NCI-H2227 (cell line): ENCODE measurements around the gene IL36G.
"Not testable (repeated sequence)": the region's sequence is repeated elsewhere in the genome, so short reads cannot be mapped to it uniquely, and the experiment has no call there.

Experiments used
- DNase-seq: peaks from one replicate; lab custom pipeline; 2025; ENCODE audit not compliant: unreplicated experiment; lab: John Stamatoyannopoulos, UW

IL36G gene

GRCh38 chr2:112977559-112978056, at the start of gene IL36G:
Gene IL36G (plus strand): TSS chr2:112978006. CDS start chr2:112978639, 633 bp downstream.
- no peak for DNase-seq

DNA sequence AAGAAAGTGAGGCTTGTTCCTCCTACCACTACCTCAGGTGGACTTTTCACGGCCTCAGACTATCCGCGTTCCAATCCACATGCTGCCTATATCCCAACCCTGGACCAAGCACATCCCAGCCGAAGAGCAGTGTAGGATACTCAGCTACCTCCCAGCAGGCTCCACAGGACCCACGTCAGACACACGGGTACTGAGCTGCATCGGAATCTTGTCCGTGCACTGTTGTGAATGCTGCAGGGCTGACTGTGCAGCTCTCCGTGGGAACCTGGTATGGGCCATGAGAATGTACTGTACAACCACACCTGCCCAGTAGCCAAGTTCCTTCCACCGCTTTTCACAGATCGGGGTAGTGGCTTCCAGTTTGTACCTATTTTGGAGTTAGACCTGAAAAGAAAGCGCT, 44.5 kb upstream of the IL36G start:
- DNase-seq = no peak

DNA sequence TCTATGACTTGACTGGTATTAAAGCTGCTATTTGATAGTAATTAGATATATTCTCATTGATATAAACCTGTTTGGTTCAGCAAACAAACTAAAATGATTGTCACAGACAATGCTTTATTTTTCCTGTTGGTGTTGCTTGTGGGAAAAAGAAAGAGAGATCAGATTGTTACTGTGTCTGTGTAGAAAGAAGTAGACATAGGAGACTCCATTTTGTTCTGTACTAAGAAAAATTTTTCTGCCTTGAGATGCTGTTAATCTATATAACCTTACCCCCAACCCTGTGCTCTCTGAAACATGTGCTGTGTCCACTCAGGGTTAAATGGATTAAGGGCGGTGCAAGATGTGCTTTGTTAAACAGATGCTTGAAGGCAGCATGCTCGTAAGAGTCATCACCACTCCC, 43.7 kb upstream of the IL36G start:
- not testable (repeated sequence) for DNase-seq

DNA sequence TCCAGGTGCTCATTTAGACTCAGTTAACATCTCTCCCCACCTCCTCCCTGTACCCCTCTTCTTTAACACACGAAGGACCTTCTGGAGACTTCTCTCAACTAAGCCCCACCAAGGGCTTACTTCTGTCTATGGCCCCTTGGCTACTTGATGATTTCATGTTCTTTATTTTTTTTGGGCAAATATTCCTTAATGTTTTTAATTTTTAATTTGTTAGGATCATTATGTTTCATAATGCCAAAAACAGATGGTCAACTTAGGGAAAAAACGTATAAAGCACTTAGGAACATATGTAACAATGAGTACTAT, 40.9 kb upstream of the IL36G start:
- no peak for DNase-seq

DNA sequence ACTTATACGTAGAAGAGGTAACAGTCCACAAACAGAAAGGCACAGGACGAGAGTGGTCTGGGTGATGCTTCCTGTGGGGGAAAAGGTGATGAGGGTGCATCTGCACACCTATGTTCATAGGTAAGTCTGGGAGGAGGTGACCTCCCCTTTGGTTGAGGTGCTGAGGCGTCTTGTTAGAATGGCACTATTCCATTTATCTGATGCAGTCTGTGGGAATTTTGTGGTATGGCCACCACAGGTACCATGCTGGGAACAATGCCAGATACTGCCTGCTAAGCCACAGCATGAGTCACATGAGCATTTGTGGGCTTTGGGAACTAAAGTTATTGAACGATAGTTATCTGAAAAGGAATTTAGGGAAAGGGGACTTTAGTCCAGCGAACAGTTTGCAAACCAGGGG, 38.9 kb upstream of the IL36G start:
- no peak for DNase-seq

DNA sequence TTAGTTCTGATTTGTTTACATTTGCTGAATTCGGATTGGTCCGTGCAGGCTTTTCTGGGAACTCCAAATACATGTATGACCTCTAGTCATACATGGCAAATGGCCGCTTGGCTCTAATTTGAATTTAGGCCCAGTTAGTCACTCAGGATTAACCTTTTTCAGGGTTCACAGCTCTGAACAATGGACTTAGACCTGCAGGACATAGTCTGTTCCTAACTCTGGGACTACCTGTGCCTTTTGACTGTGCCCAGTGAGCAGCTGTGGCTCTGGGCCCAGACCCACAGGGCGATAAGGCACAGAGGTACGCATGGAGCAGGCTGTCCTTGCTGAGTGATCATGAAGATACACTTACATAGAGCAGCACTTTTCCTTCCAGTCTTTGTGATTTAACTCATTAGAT, 38.4 kb upstream of the IL36G start:
- no peak for DNase-seq

DNA sequence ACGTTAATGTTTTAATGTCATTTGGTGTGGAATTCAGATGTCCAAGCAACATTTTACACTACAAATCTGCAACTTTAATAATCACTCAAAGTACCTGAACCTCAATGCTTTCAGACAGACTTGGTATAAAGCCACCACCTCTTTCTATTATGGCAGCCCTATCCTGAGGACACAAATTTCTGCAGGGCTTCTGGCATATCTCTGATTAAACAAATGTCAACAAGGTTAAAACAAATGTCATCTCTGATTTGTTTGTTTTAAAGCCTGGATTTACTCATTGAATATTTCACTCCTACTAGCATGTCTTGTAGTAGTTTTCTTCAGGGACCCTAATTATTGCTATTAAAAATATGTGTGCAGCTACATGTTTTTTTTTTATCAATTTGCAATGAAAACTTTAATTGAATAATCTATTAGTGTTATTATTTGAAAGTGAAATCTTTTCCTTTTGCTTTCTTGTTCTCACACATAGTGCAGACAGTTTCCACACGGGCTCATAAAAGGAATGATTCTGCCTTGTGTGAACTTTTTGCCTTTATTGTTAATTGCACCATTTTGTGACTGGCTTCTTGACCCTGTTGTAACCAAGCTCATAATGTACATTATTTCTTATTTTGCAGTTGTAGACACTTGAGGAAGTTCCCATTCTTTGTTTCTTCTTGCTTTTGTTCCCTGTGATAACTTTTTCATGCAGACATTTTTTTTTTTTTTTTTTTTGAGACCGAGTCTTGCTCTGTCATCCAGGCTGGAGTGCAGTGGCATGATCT, 36.8 kb upstream of the IL36G start:
- no peak for DNase-seq

GRCh38 chr2:112941753-112942653, 35.8 kb upstream of the IL36G start:
- DNase-seq = peak; percentile 88

DNA sequence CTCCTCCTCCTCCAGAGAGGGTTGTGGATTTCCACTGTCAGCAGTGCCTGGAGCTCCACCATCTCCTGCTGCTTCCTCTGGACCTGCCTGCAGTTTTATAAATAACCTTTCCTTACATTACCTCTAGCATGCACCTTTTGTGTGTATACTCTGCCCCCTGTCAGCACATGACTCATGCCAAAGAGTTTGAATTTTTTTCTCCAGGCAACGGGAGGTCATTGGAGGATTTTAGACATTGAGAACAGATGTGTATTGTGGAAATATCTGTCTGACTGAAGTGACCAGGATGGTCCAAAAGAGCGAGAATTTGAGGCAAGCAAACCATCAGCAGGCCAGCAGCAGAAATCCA, 35.2 kb upstream of the IL36G start:
- no peak for DNase-seq

GRCh38 chr2:112944971-112945370, 32.8 kb upstream of the IL36G start:
- DNase-seq = no peak

DNA sequence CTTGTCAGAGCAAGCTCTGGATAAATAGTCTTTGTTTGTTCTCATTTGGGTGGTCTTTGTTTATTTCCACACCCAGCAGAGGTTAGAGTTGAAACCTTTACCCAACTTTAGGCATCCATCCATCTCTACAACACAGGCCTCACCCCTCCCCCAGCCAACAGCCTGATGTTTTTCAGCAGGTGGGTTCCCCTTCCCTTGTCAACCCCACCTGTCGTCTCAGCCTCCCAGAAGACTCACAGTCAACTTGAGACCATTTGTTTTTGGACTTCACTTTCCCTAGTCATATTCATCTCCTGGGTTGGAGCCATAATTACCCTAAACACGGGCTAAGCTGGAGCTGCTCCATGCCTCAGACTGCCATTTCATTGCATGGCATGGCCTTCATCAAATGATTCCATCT, 31.7 kb upstream of the IL36G start:
- no peak for DNase-seq

DNA sequence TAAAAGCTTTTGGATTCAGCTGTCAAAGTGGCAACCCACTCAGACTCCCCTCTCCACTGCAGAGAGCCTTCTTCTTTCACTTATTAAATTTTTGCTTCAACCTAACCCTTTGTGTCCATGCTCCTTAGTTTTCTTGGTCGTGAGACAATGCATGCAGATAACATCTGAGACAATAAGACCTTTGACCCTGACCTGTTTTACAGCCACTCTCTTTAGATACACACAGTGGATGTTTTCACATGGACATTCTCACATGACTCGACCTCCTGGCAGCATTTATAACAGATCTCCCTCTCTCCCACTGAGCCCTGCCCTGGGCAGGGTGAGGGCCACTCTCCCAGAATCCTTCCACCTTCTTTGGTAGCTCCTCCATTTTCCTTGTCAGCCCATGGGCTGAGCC, 30.4 kb upstream of the IL36G start:
- no peak for DNase-seq

- DNase-seq = no peak
Observed at GRCh38 chr2:112949456-112949855, 28.4 kb upstream of the IL36G start.

DNA sequence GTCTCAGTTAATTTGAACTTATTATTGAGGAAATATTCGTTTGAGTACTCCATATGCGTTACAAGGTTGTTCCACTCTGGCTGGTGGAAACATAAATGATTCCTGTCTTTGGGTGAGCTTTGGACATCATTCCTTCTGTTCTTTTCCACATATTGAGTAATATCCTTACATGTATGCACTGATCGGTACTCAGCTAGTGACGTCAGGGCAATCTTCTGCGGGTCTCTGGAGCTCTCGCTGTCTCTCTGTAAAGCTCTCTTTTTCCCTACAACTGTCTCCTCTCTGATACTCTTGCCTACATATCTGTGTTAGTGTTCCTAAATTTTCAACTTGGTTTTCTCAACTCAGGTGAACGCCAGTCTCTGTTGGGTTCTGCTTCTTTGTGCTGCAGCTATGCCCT, 23.4 kb upstream of the IL36G start:
- no peak for DNase-seq

GRCh38 chr2:112957511-112957910, 20.3 kb upstream of the IL36G start:
- DNase-seq = no peak

GRCh38 chr2:112958428-112959108, 19.2 kb upstream of the IL36G start:
- peak; percentile 71 for DNase-seq

DNA sequence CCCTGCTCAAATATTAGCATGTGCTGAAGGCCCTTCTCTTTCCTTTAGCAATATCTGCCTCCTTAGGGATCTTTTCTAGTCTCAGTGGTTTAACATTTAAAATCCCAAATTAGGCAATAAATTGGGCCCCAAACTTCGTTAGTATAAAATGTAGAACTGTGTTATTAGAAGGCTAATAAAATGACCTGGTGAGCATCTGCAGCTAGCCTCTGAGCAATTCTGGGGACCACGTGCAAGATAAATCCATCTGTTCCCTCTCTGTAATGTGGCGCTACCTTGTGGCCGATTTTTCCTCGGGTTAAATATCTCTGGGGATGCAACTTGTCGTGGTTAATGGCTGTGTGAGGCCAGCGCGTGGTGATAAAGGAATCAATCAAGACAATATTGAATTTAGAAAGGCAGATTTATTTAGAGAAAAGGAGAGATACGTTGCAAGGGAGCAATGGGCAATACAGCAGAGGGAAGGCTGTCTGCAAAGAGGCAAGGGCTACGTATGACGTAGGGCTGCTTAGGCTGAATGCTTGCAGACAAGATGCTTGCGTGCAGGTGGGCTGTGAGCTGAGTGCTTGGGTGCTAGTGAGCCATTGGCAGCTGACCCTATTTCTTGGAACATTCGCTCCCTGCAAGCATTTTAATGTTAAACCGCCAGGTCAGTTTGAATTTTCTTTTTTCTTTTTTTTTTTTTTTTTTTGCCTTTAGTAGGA, 18.5 kb upstream of the IL36G start:
- DNase-seq = peak; percentile 52

DNA sequence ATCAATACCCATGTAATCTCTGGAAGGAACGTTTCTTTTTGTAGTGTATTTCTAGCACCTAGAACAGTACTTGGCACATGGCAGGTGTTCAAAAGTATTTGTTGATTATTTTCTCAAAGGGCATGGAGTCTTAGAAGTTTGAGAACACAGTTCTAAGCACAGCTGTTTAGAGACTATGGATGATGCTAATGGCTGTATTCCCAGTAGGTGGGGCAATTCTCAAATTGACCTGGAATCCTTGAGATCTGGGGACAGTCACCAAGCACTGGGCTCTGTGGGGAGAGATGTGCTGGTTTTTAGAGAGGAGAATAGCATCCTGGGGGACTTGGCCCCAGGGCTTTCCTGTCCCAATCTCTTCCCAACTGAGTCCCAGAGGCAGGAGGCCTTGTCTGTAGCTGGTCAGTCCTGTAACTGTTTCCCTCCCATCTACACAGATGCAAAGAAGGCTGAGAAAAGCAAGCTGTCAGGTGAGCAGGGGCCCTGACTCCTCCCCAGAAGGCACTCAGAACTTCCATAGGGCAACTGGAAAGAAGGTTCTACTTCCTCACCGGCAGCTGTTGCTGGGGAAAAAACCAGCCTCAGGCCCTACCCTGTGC, 17.5 kb upstream of the IL36G start:
- DNase-seq = no peak

GRCh38 chr2:112962308-112963175, 15.3 kb upstream of the IL36G start:
- no peak for DNase-seq

DNA sequence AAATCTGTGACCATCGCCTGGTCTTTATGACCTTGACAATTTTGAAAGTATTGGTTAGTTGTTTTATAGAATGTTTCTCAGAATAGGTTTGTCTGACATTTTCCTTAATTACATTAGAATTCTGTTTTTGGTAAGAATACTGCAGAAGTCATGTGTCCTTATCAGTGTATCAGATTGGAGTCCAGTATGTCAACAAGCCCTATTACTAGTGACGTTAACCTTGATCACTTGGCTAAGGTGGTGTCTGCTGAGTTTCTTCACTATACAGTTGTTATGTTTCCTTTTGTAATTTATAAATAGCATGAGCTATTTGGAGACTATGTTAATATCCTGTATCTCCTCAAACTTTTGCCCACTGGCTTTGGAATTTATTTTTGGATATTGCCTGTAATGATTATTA, 10.8 kb upstream of the IL36G start:
- DNase-seq = no peak
